Glutamatergic neuron (in vitro differentiated cells): ENCODE measurements around the gene TRIO. TPM values are rescaled to one million over a fixed set of nuclear protein-coding genes. Genes with fewer than 3 reads are reported as not detected.

Experiments used
- DNase-seq: peaks from one replicate; pipeline ENCODE4 v3.0.0; 2022
- H3K27ac Mint-ChIP-seq: one replicate; pipeline ENCODE4 v1.8.0; 2020; ENCODE audit warnings: mild to moderate bottlenecking, mixed read lengths, inconsistent platforms; ENCODE audit not compliant: unreplicated experiment
- H3K27me3 Mint-ChIP-seq: one replicate; pipeline ENCODE4 v1.8.0; 2020; ENCODE audit warnings: mild to moderate bottlenecking, moderate library complexity, mixed read lengths, inconsistent platforms; ENCODE audit not compliant: unreplicated experiment
- H3K36me3 Mint-ChIP-seq: one replicate; pipeline ENCODE4 v1.8.0; 2020; ENCODE audit warnings: mild to moderate bottlenecking, mixed read lengths, inconsistent platforms; ENCODE audit not compliant: unreplicated experiment
- H3K4me1 Mint-ChIP-seq: one replicate; pipeline ENCODE4 v1.8.0; 2020; ENCODE audit warnings: mild to moderate bottlenecking, low read depth, mixed read lengths, inconsistent platforms; ENCODE audit not compliant: unreplicated experiment
- H3K4me3 Mint-ChIP-seq: one replicate; pipeline ENCODE4 v1.8.0; 2020; ENCODE audit warnings: mild to moderate bottlenecking, mixed read lengths, inconsistent platforms; ENCODE audit not compliant: unreplicated experiment
- H3K9me3 Mint-ChIP-seq: one replicate; pipeline ENCODE4 v1.8.0; 2020; ENCODE audit warnings: mild to moderate bottlenecking, moderate library complexity, mixed read lengths, inconsistent platforms; ENCODE audit not compliant: unreplicated experiment
- total RNA-seq: library from RNA; stranded (reverse); fragmentation: NEBNext Ultra II Directional; extraction: Animal tissue kit (Norgen Biotek cat#: 25700); gene quantifications from one replicate; pipeline ENCODE4 v1.2.1, GENCODE V29; 2021; ENCODE audit not compliant: unreplicated experiment
- TF ChIP-seq, protein P1 (sequence below): fragments of 200-600 bp; sonication (generic); IDR thresholded peaks from one replicate; pipeline ENCODE4 v1.5.0; 2021; ENCODE audit not compliant: partially characterized antibody, unreplicated experiment

The TRIO gene
- total RNA-seq, 1 donor from 2014 or later: 281 TPM

DNA sequence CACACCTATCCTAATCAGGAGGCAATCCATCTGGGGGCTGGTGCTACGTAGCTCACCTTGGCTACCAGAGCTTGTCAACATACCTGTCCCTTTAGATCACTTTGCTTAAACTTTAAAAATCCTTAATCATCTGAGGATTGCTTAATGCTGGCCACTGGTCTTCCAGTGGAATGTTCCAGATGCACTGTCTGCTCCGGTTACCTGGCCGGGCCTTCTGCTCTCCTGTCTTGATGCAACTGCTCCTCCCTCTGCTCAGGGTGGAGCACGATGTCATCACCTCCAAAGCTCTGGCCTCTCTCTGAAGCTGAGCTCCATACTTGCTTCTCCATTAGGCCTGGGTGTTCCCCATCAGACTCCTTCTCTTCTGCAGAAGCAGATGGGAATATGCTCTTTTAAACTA lies 331.9 kb downstream of the TRIO start:
- no peak overlapping the region for H3K27ac Mint-ChIP-seq
- H3K36me3 Mint-ChIP-seq: peaks cover 11% of the 10 kb centered on the region
- H3K4me1 Mint-ChIP-seq: peaks cover 16% of the 10 kb centered on the region
- peaks cover 5% of the 10 kb centered on the region for H3K9me3 Mint-ChIP-seq
- DNase-seq: no peak
- no peak overlapping the region for H3K4me3 Mint-ChIP-seq
- TF ChIP-seq, protein P1, sequence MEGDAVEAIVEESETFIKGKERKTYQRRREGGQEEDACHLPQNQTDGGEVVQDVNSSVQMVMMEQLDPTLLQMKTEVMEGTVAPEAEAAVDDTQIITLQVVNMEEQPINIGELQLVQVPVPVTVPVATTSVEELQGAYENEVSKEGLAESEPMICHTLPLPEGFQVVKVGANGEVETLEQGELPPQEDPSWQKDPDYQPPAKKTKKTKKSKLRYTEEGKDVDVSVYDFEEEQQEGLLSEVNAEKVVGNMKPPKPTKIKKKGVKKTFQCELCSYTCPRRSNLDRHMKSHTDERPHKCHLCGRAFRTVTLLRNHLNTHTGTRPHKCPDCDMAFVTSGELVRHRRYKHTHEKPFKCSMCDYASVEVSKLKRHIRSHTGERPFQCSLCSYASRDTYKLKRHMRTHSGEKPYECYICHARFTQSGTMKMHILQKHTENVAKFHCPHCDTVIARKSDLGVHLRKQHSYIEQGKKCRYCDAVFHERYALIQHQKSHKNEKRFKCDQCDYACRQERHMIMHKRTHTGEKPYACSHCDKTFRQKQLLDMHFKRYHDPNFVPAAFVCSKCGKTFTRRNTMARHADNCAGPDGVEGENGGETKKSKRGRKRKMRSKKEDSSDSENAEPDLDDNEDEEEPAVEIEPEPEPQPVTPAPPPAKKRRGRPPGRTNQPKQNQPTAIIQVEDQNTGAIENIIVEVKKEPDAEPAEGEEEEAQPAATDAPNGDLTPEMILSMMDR: no peak
- H3K27me3 Mint-ChIP-seq: no peaks in the 10 kb centered on the region

DNA sequence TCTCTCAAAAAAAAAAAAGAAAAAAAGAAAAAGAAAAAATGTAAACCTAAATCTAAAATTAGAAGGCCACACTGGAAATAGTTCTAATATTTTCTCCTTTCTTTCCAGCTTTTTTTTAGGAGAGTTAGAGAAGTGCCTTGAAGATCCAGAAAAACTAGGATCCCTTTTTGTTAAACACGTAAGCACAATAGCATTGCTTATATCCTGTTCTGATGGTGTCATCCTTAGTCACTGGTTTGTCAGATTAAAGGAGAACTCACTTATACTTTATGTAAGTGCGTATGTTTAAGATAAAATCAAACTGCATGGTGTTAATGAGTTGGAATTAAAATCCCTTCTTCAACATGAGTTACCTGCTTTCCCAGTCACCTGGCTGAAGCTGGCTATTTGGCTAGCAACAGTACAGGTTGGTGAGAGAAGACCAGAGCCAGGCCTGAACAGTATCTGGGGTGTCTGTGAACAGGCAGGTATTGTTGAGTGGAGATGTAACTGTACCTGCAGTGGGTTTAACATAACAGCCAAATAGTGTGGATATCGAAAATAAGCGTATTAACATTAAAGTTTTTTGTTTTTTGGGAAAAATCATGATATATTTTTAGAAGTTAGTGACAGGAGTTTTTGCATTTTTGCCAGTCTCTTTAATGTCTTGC lies 333.8 kb downstream of the TRIO start:
- TF ChIP-seq, protein P1: no peak
- H3K4me3 Mint-ChIP-seq: no peak overlapping the region
- no peak overlapping the region for H3K27ac Mint-ChIP-seq
- no peaks in the 10 kb centered on the region for H3K4me1 Mint-ChIP-seq
- H3K27me3 Mint-ChIP-seq: peaks cover 2% of the 10 kb centered on the region
- H3K36me3 Mint-ChIP-seq: peaks cover 14% of the 10 kb centered on the region
- peaks cover 5% of the 10 kb centered on the region for H3K9me3 Mint-ChIP-seq
- DNase-seq: no peak

DNA sequence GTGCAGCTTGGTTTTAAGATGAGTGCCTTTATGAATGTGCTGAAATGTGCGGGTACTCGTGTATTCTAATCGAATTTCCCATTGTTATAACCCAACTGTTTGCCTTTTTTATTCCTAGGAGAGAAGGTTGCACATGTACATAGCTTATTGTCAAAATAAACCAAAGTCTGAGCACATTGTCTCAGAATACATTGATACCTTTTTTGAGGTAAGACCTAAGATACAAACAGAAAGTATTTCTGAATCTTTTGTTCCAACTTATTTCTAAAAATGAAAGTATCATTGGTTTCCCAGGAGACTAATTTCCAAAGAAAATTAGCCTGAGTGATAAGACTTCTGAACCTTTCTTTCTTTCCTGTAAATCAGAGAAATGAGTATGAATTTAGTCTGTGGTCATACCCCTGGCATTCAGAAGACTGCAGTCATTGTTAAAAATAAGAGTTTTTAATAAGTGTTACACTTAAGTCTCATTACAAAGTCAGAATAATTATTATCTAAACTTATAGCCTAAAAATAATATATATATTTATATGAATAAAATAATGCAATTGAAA lies 336.1 kb downstream of the TRIO start:
- DNase-seq: no peak
- peaks cover 7% of the 10 kb centered on the region for H3K9me3 Mint-ChIP-seq
- peak overlapping the region; percentile 1 for H3K27ac Mint-ChIP-seq
- TF ChIP-seq, protein P1: no peak
- peaks cover 17% of the 10 kb centered on the region for H3K36me3 Mint-ChIP-seq
- H3K4me3 Mint-ChIP-seq: no peak overlapping the region
- no peaks in the 10 kb centered on the region for H3K4me1 Mint-ChIP-seq
- peaks cover 4% of the 10 kb centered on the region for H3K27me3 Mint-ChIP-seq

DNA sequence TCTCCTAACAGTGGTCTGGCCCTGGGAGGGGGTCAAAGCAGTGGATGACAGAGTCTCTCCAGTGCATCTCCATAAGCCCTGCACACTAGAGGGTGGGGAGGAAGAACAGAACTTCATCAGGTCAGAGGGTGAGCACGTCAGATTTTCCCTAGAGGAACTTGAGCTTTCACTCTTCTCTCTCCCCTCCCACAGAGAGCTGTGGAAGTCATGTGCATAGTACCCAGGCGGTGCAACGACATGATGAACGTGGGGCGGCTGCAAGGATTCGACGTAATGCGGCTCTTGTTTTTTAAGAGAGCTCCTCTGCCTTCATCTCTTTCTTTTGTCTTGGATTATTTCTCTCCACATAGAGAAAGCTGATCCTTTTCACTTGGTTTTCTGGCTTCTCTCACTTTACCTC lies 338.2 kb downstream of the TRIO start:
- no peak for DNase-seq
- H3K36me3 Mint-ChIP-seq: peaks cover 10% of the 10 kb centered on the region
- no peaks in the 10 kb centered on the region for H3K4me1 Mint-ChIP-seq
- no peak overlapping the region for H3K4me3 Mint-ChIP-seq
- no peak overlapping the region for H3K27ac Mint-ChIP-seq
- TF ChIP-seq, protein P1: no peak
- peaks cover 9% of the 10 kb centered on the region for H3K9me3 Mint-ChIP-seq
- peaks cover 4% of the 10 kb centered on the region for H3K27me3 Mint-ChIP-seq

DNA sequence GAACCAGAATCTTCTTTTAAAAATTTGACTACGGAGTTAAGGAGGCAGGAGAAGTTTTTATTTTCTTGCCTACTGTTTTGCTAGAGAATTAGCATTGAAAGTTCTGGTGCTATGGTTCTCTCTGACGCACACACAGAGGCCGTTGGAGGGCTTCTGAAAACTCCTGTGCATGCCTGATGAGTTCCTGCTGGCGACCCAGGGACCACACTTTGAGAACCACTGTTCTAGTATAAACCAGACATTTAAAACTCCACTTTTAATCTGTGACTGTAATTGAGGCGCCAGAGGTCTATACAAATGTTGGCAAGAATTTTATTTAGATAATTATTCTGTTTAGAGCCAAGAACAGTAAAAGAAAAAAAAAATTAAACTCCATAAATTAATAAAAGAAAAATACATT lies 338.9 kb downstream of the TRIO start:
- Mint-ChIP-seq H3K27ac (no peak overlapping the region), H3K27me3 (peaks cover 8% of the 10 kb centered on the region), H3K36me3 (peaks cover 14% of the 10 kb centered on the region), H3K4me3 (no peak overlapping the region), H3K4me1 (no peaks in the 10 kb centered on the region), H3K9me3 (peaks cover 11% of the 10 kb centered on the region)
- DNase-seq: no peak
- TF ChIP-seq, protein P1: no peak
